Ascending aorta (tissue), 2 donors: ENCODE results near the gene TIMM50. TPM values are rescaled to one million over a fixed set of nuclear protein-coding genes. Genes with fewer than 3 reads are reported as not detected.

Source experiments
- DNase-seq, 2 donors: peaks; one replicate each; pipeline ENCODE4 v3.0.0-alpha.2; 2019; ENCODE audit warnings: low spot score in 2 of 2
- H3K27ac ChIP-seq, 2 donors: fragments of 200-600 bp; sonication (generic); one replicate each; pipeline ENCODE4 v1.5.1; 2016 to 2017; ENCODE audit warnings: mild to moderate bottlenecking in 1 of 2
- H3K27me3 ChIP-seq: fragments of 200-600 bp; sonication (generic); one replicate; pipeline ENCODE4 v1.5.1; 2017
- H3K36me3 ChIP-seq, 2 donors: fragments of 200-600 bp; sonication (generic); one replicate each; pipeline ENCODE4 v1.5.1; 2016
- H3K4me1 ChIP-seq, 2 donors: fragments of 200-600 bp; sonication (generic); one replicate each; pipeline ENCODE4 v1.5.1; 2016 to 2017; ENCODE audit warnings: mild to moderate bottlenecking in 1 of 2
- H3K4me3 ChIP-seq, 2 donors: fragments of 200-600 bp; sonication (generic); one replicate each; pipeline ENCODE4 v1.5.1; 2016 to 2017; ENCODE audit warnings: mild to moderate bottlenecking in 1 of 2
- H3K9me3 ChIP-seq, 2 donors: fragments of 200-600 bp; sonication (generic); one replicate each; pipeline ENCODE4 v1.5.1; 2016
- intact Hi-C: fragments of 100-400 bp; cut with DNase I; formaldehyde crosslinking; loops from one replicate; pipeline ENCODE4 v1.15.1; 2023
- total RNA-seq: library from RNA; depleted of rRNA; stranded (reverse); fragments of >200 nt; gene quantifications from one replicate; pipeline ENCODE4 v1.1.0, GENCODE V29; 2016
- TF ChIP-seq, protein P1 (sequence below), 3 experiments: fragments of 200-600 bp in 2 of 3; fragments of 450-650 bp in 1 of 3; sonication (generic) in 2 of 3; IDR thresholded peaks; one replicate each; pipeline ENCODE4 v1.5.1; 2016 to 2019; ENCODE audit warnings: antibody characterized with exemption in 3 of 3, mild to moderate bottlenecking in 1 of 3, moderate library complexity in 1 of 3

TIMM50 gene
- total RNA-seq, 1 donor from 2014 or later: 92.0 TPM

GRCh38 chr19:39533791-39534190 lies 53.2 kb downstream of the TIMM50 start:
- Histone ChIP-seq H3K36me3 (no peaks in the 10 kb centered on the region), H3K4me3 (no peak overlapping the region), H3K27me3 (no peaks in the 10 kb centered on the region), H3K9me3 (no peaks in the 10 kb centered on the region), H3K27ac (no peak overlapping the region), H3K4me1 (peaks cover 7 to 22% of the 10 kb centered on the region in 2 donors)
- intact Hi-C loops: loop anchor here (2.0 to 10.0 kb wide), 4 partner anchors 143 to 461 kb away; partner anchors contain the start of genes FBL, MED29, PAF1 and SAMD4B
- no peak for DNase-seq
- TF ChIP-seq, protein P1, sequence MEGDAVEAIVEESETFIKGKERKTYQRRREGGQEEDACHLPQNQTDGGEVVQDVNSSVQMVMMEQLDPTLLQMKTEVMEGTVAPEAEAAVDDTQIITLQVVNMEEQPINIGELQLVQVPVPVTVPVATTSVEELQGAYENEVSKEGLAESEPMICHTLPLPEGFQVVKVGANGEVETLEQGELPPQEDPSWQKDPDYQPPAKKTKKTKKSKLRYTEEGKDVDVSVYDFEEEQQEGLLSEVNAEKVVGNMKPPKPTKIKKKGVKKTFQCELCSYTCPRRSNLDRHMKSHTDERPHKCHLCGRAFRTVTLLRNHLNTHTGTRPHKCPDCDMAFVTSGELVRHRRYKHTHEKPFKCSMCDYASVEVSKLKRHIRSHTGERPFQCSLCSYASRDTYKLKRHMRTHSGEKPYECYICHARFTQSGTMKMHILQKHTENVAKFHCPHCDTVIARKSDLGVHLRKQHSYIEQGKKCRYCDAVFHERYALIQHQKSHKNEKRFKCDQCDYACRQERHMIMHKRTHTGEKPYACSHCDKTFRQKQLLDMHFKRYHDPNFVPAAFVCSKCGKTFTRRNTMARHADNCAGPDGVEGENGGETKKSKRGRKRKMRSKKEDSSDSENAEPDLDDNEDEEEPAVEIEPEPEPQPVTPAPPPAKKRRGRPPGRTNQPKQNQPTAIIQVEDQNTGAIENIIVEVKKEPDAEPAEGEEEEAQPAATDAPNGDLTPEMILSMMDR (IDR thresholded peaks at IDR 0.05): no peak

GRCh38 chr19:39539165-39539517 lies 58.5 kb downstream of the TIMM50 start:
- no peaks in the 10 kb centered on the region for H3K9me3 ChIP-seq
- TF ChIP-seq, protein P1 (IDR thresholded peaks at IDR 0.05): no peak
- no peaks in the 10 kb centered on the region for H3K36me3 ChIP-seq
- H3K4me1 ChIP-seq: peaks cover 5 to 16% of the 10 kb centered on the region in 2 donors
- H3K27me3 ChIP-seq: no peaks in the 10 kb centered on the region
- peak overlapping the region; percentile 95 to 96 for H3K27ac ChIP-seq
- intact Hi-C loops: loop anchor here (10.0 kb wide), 1 partner anchor 456 kb away; the partner anchor contains the start of gene ZNF546
- H3K4me3 ChIP-seq: peak overlapping the region; percentile 77 to 95
- no peak for DNase-seq

DNA sequence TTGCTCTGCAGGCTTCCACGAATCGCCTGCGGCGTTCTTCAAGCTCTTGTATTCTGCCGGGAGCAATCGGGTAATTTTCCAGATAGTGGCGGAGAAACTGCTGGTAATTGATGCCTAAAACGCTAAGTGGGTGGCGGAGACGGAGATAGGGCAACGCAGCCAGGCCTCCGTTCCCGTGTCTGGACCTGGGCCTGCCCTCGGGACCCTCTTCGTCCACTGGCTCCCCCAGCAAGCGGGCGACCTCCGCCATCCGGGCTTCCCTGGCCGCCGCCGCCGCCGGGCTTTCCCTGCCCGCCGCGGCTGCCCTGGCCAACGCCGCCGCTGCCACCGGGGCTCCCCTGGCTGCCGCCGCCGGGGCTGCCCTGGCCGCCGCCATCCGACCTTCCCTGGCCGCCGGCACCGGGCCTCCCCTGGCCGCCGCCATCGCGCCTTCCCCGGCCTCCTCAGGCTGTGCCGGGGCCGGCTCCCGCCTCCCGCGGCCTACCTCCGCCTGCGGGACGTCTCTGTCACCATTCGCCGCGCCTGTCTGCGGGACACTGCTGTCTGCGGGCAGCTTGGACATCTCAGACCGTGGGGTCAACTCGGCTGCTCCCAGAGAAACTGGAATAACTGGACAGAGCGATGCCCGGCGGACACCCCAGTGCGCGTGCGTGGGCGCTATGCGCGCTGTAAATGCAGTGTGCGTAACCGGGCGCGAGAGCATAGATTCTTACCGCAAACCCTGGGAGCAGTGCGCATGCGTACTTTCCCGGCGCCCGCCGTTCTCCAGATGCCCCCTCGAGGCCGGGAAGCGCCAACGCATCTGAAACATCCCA lies 59.1 kb downstream of the TIMM50 start, which contains the start of gene EID2:
EID2 (minus strand) TSS at position 644 of the 815 bp plus-strand sequence; CDS start at position 562, 82 bp downstream.
- no peaks in the 10 kb centered on the region for H3K36me3 ChIP-seq
- H3K4me1 ChIP-seq: peaks cover 5 to 16% of the 10 kb centered on the region in 2 donors
- no peaks in the 10 kb centered on the region for H3K9me3 ChIP-seq
- TF ChIP-seq, protein P1 (IDR thresholded peaks at IDR 0.05): peak; percentile 71 to 89 (median 87)
- H3K27me3 ChIP-seq: no peaks in the 10 kb centered on the region
- DNase-seq: peak; percentile 76 to 96
- peak within 1 kb of the TSS; percentile 77 to 95 for H3K4me3 ChIP-seq
- peak within 1 kb of the TSS; percentile 95 to 96 for H3K27ac ChIP-seq
- intact Hi-C loops: loop anchor here (1.0 to 10.0 kb wide), 2 partner anchors 414 to 455 kb away; partner anchors contain the start of genes PAK4 and ZNF546

DNA sequence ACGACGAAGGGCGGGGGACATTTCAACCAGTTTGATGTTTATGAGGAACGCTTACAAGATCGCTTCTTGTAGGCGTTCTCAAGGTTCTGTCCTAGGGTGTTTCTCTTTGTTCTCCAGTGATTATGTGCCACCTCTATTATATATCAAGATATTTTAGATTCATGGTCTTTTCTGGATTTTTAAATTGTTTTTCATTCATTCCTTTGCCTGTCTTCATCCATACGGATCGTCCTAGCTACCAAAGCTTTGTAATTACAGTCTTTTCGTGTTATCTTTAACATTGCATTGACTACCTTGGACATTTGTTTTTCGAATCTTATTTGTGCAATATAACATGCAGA lies 59.7 kb downstream of the TIMM50 start:
- Histone ChIP-seq H3K27me3 (no peaks in the 10 kb centered on the region), H3K4me3 (peak overlapping the region; percentile 77 to 95), H3K36me3 (no peaks in the 10 kb centered on the region), H3K4me1 (peaks cover 5 to 16% of the 10 kb centered on the region in 2 donors), H3K9me3 (no peaks in the 10 kb centered on the region), H3K27ac (peak overlapping the region in 1 of 2 donors; percentile 96)
- no peak for DNase-seq
- TF ChIP-seq, protein P1 (IDR thresholded peaks at IDR 0.05): no peak
- intact Hi-C loops: loop anchor here (1.0 kb wide), 1 partner anchor 415 kb away; the partner anchor contains the start of gene PAK4

Other genes starting within 250 kb of the TIMM50 start
- gene IFNL3, start 235.8 kb upstream of the TIMM50 start, total RNA-seq: not detected
- gene IFNL4, start 232.0 kb upstream of the TIMM50 start, total RNA-seq: not detected
- not detected for gene IFNL2, start 212.4 kb upstream of the TIMM50 start, total RNA-seq
- gene IFNL1, start 184.4 kb upstream of the TIMM50 start, total RNA-seq: not detected
- gene LRFN1, start 160.0 kb upstream of the TIMM50 start, total RNA-seq: not detected
- 69.2 TPM for gene GMFG, start 144.8 kb upstream of the TIMM50 start, total RNA-seq
- gene SAMD4B, start 138.4 kb upstream of the TIMM50 start, total RNA-seq: 358 TPM
- 12.7 TPM for gene PAF1, start 89.7 kb upstream of the TIMM50 start, total RNA-seq
- gene MED29, start 89.5 kb upstream of the TIMM50 start, total RNA-seq: 60.8 TPM
- 1,166 TPM for gene ZFP36, start 74.0 kb upstream of the TIMM50 start, total RNA-seq
- gene PLEKHG2, start 68.2 kb upstream of the TIMM50 start, total RNA-seq: 52.9 TPM
- gene RPS16, start 44.9 kb upstream of the TIMM50 start, total RNA-seq: 1,453 TPM
- 142 TPM for gene SUPT5H, start 35.3 kb upstream of the TIMM50 start, total RNA-seq
- not detected for gene DLL3, start 18.1 kb downstream of the TIMM50 start, total RNA-seq
- not detected for gene SELENOV, start 34.3 kb downstream of the TIMM50 start, total RNA-seq
- not detected for gene EID2B, start 52.0 kb downstream of the TIMM50 start, total RNA-seq
- gene EID2, start 59.3 kb downstream of the TIMM50 start, total RNA-seq: 11.8 TPM
- not detected for gene LGALS13, start 121.7 kb downstream of the TIMM50 start, total RNA-seq
- not detected for gene LGALS16, start 175.1 kb downstream of the TIMM50 start, total RNA-seq
- gene LGALS14, start 223.6 kb downstream of the TIMM50 start, total RNA-seq: not detected